ENCODE results near the gene FRMD3. TPM values are rescaled to one million over a fixed set of nuclear protein-coding genes. Genes with fewer than 3 reads are reported as not detected.

The FRMD3 gene
- total RNA-seq, 1 donor from 2014 or later, result 97.7 TPM

GRCh38 chr9:83231039-83231438 is 307.2 kb downstream of the FRMD3 start:
- peak; percentile 84 for ATAC-seq
- DNase-seq, result no peak
- intact Hi-C loops (cut with micrococcal nuclease), result no loop called here

- ATAC-seq, result peak; percentile 9
- DNase-seq, result no peak
- intact Hi-C loops (cut with micrococcal nuclease), result no loop called here
These were observed 317.5 kb downstream of the FRMD3 start for GRCh38 chr9:83220730-83221129.

GRCh38 chr9:83219924-83220438 is 318.2 kb downstream of the FRMD3 start:
- intact Hi-C loops (cut with micrococcal nuclease), result loop anchor here (5.0 to 10.0 kb wide), 2 partner anchors 115 to 322 kb away; no protein-coding TSS in a partner anchor

GRCh38 chr9:83219154-83219923 is 318.9 kb downstream of the FRMD3 start:
- ATAC-seq, result peak; percentile 98
- intact Hi-C loops (cut with micrococcal nuclease), result loop anchor here (5.0 to 10.0 kb wide), 2 partner anchors 115 to 323 kb away; no protein-coding TSS in a partner anchor
- DNase-seq, result peak; percentile 87

More at GRCh38 chr9:83219924-83220438, 318.2 kb downstream of the FRMD3 start:
- ATAC-seq (peak; percentile 26), DNase-seq (no peak)

- no peak for DNase-seq
- intact Hi-C loops (cut with micrococcal nuclease), result loop anchor here (5.0 to 10.0 kb wide), 2 partner anchors 116 to 324 kb away; no protein-coding TSS in a partner anchor
- no peak for ATAC-seq
These were observed 319.6 kb downstream of the FRMD3 start for GRCh38 chr9:83218411-83219090.

GRCh38 chr9:83209188-83209731 is 328.9 kb downstream of the FRMD3 start:
- no peak for ATAC-seq
- intact Hi-C loops (cut with micrococcal nuclease), result no loop called here
- no peak for DNase-seq

GRCh38 chr9:83208065-83208850 is 329.9 kb downstream of the FRMD3 start:
- ATAC-seq (no peak), DNase-seq (no peak)
- intact Hi-C loops (cut with micrococcal nuclease), result no loop called here

- DNase-seq, result no peak
- no peak for ATAC-seq
- intact Hi-C loops (cut with micrococcal nuclease), result loop anchor here (5.0 kb wide), 1 partner anchor 343 kb away; no protein-coding TSS in a partner anchor
These were observed 334.2 kb downstream of the FRMD3 start for GRCh38 chr9:83204047-83204446.

- DNase-seq (no peak), ATAC-seq (no peak)
- intact Hi-C loops (cut with micrococcal nuclease), result loop anchor here (5.0 kb wide), 1 partner anchor 347 kb away; no protein-coding TSS in a partner anchor
These were observed 337.7 kb downstream of the FRMD3 start for GRCh38 chr9:83200531-83200930.

- ATAC-seq, result no peak
- intact Hi-C loops (cut with micrococcal nuclease), result loop anchor here (5.0 kb wide), 1 partner anchor 347 kb away; no protein-coding TSS in a partner anchor
- DNase-seq, result no peak
These were observed 338.4 kb downstream of the FRMD3 start for GRCh38 chr9:83199832-83200231.

- intact Hi-C loops (cut with micrococcal nuclease), result no loop called here
- DNase-seq, result no peak
- peak; percentile 95 for ATAC-seq
These were observed 339.0 kb downstream of the FRMD3 start for GRCh38 chr9:83199240-83199639.

- ATAC-seq (no peak), DNase-seq (no peak)
- intact Hi-C loops (cut with micrococcal nuclease), result no loop called here
These were observed 339.8 kb downstream of the FRMD3 start for GRCh38 chr9:83198371-83198770.

GRCh38 chr9:83197591-83197990 is 340.6 kb downstream of the FRMD3 start:
- ATAC-seq, result no peak
- DNase-seq, result no peak
- intact Hi-C loops (cut with micrococcal nuclease), result no loop called here

- DNase-seq (no peak), ATAC-seq (no peak)
- intact Hi-C loops (cut with micrococcal nuclease), result no loop called here
These were observed 341.3 kb downstream of the FRMD3 start for GRCh38 chr9:83196946-83197345.

Other genes starting within 250 kb of the FRMD3 start
- 3.3 TPM for gene IDNK, start 84.7 kb upstream of the FRMD3 start, total RNA-seq
- gene UBQLN1, start 169.6 kb upstream of the FRMD3 start, total RNA-seq, result 85.2 TPM